ENCODE results near the gene ATOH7. TPM values are rescaled to one million over a fixed set of nuclear protein-coding genes. Genes with fewer than 3 reads are reported as not detected.

ATOH7 gene
- total RNA-seq, 1 experiment from 2014 or later = 0.54 TPM

GRCh38 chr10:68237173-68237572, 5.3 kb upstream of the ATOH7 start:
- Histone ChIP-seq H3K9me3 (no peaks in the 10 kb centered on the region), H3K4me1 (no peaks in the 10 kb centered on the region), H3K27me3 (replicated peaks; ENCODE audit: control insufficient read depth, insufficient read depth, low read length) (no peaks in the 10 kb centered on the region), H3K4me3 (ENCODE audit: low read depth, low read length) (no peak overlapping the region), H3K36me3 (ENCODE audit: control insufficient read depth, insufficient read depth, low read length) (no peaks in the 10 kb centered on the region)
- DNase-seq = no peak
- ChIA-PET CTCF (interaction anchor here (2.5 kb wide), 1 partner anchor 24 kb away, joined by 8 read pairs; no protein-coding TSS in a partner anchor), POLR2A (no interaction called here)
- no peaks in the 10 kb centered on the region for H3K36me3 Mint-ChIP-seq (ENCODE audit: insufficient read depth, unreplicated experiment)
- no peak overlapping the region for H3K4me3 Mint-ChIP-seq (ENCODE audit: unreplicated experiment)
- H3K4me1 Mint-ChIP-seq (ENCODE audit: low read depth, unreplicated experiment) = peaks cover under 1% of the 10 kb centered on the region
- no peak overlapping the region for H3K27ac Mint-ChIP-seq (ENCODE audit: unreplicated experiment)
- intact Hi-C loops (cut with micrococcal nuclease; ENCODE audit: unreplicated experiment) = no loop called here
- H3K9me3 Mint-ChIP-seq (ENCODE audit: unreplicated experiment) = no peaks in the 10 kb centered on the region
- no peak for TF ChIP-seq CTCF (IDR thresholded peaks at IDR 0.05; ENCODE audit: insufficient read depth in 1 of 2, low read depth in 1 of 2, low read length in 1 of 2, severe bottlenecking in 1 of 2, unreplicated experiment in 1 of 2)
- no TSS peak for BruUV-seq (replicated peaks)
- H3K27me3 Mint-ChIP-seq (ENCODE audit: insufficient read depth, unreplicated experiment) = no peaks in the 10 kb centered on the region

- ChIA-PET POLR2A (no interaction called here), CTCF (interaction anchor here (2.5 kb wide), 1 partner anchor 23 kb away, joined by 8 read pairs; no protein-coding TSS in a partner anchor)
- Mint-ChIP-seq H3K4me1 (ENCODE audit: low read depth, unreplicated experiment) (peaks cover 7% of the 10 kb centered on the region), H3K27me3 (ENCODE audit: insufficient read depth, unreplicated experiment) (peaks cover 2% of the 10 kb centered on the region), H3K9me3 (ENCODE audit: unreplicated experiment) (no peaks in the 10 kb centered on the region), H3K4me3 (ENCODE audit: unreplicated experiment) (no peak overlapping the region), H3K36me3 (ENCODE audit: insufficient read depth, unreplicated experiment) (no peaks in the 10 kb centered on the region), H3K27ac (ENCODE audit: unreplicated experiment) (no peak overlapping the region)
- DNase-seq = no peak
- Histone ChIP-seq H3K36me3 (ENCODE audit: control insufficient read depth, insufficient read depth, low read length) (no peaks in the 10 kb centered on the region), H3K27me3 (replicated peaks; ENCODE audit: control insufficient read depth, insufficient read depth, low read length) (no peaks in the 10 kb centered on the region), H3K4me1 (0 out of 2 replicates have a peak, but pooled peaks cover 5% of the 10 kb centered on the region), H3K4me3 (ENCODE audit: low read depth, low read length) (no peak overlapping the region), H3K9me3 (no peaks in the 10 kb centered on the region)
- no peak for TF ChIP-seq CTCF (IDR thresholded peaks at IDR 0.05; ENCODE audit: insufficient read depth in 1 of 2, low read depth in 1 of 2, low read length in 1 of 2, severe bottlenecking in 1 of 2, unreplicated experiment in 1 of 2)
- intact Hi-C loops (cut with micrococcal nuclease; ENCODE audit: unreplicated experiment) = no loop called here
- no TSS peak for BruUV-seq (replicated peaks)
Measured at GRCh38 chr10:68235581-68235980, 3.7 kb upstream of the ATOH7 start.

GRCh38 chr10:68235111-68235510, 3.2 kb upstream of the ATOH7 start:
- intact Hi-C loops (cut with micrococcal nuclease; ENCODE audit: unreplicated experiment) = no loop called here
- no peak for DNase-seq
- H3K27me3 Mint-ChIP-seq (ENCODE audit: insufficient read depth, unreplicated experiment) = peaks cover 2% of the 10 kb centered on the region
- Histone ChIP-seq H3K4me1 (0 out of 2 replicates have a peak, but pooled peaks cover 5% of the 10 kb centered on the region), H3K27me3 (replicated peaks; ENCODE audit: control insufficient read depth, insufficient read depth, low read length) (no peaks in the 10 kb centered on the region), H3K9me3 (no peaks in the 10 kb centered on the region), H3K36me3 (ENCODE audit: control insufficient read depth, insufficient read depth, low read length) (no peaks in the 10 kb centered on the region), H3K4me3 (ENCODE audit: low read depth, low read length) (no peak overlapping the region)
- no peaks in the 10 kb centered on the region for H3K36me3 Mint-ChIP-seq (ENCODE audit: insufficient read depth, unreplicated experiment)
- H3K4me3 Mint-ChIP-seq (ENCODE audit: unreplicated experiment) = no peak overlapping the region
- ChIA-PET POLR2A (no interaction called here), CTCF (interaction anchor here (2.5 kb wide), 1 partner anchor 22 kb away, joined by 8 read pairs; no protein-coding TSS in a partner anchor)
- TF ChIP-seq CTCF (IDR thresholded peaks at IDR 0.05; ENCODE audit: insufficient read depth in 1 of 2, low read depth in 1 of 2, low read length in 1 of 2, severe bottlenecking in 1 of 2, unreplicated experiment in 1 of 2) = no peak
- H3K4me1 Mint-ChIP-seq (ENCODE audit: low read depth, unreplicated experiment) = peaks cover 7% of the 10 kb centered on the region
- H3K9me3 Mint-ChIP-seq (ENCODE audit: unreplicated experiment) = no peaks in the 10 kb centered on the region
- no peak overlapping the region for H3K27ac Mint-ChIP-seq (ENCODE audit: unreplicated experiment)
- BruUV-seq (replicated peaks) = no TSS peak
